Psoas muscle (tissue), 8 donors: ENCODE results near the gene TMEM184A. TPM values are rescaled to one million over a fixed set of nuclear protein-coding genes. Genes with fewer than 3 reads are reported as not detected.

ENCODE experiments used
- ATAC-seq, 4 donors: fragments of 200-7000 bp; cut with Tn5 transposase; one replicate each; pipeline ENCODE4 v1.9.1; 2020; ENCODE audit warnings: moderate library complexity in 3 of 4, mild to moderate bottlenecking in 2 of 4
- DNase-seq, 2 donors: peaks; one replicate each; pipeline ENCODE4 v3.0.0-alpha.2; 2020
- H3K27ac ChIP-seq: fragments of 200-600 bp; one replicate; pipeline ENCODE4 v1.8.0; 2022
- H3K27me3 ChIP-seq, 3 donors: fragments of 200-600 bp in 1 of 3; one replicate each; pipeline versions ENCODE4 v1.6.1 to v1.8.0; 2013 to 2022; ENCODE audit warnings: low read length in 2 of 3, mild to moderate bottlenecking in 2 of 3, moderate library complexity in 1 of 3; ENCODE audit not compliant: insufficient read depth in 3 of 3
- H3K36me3 ChIP-seq, 2 donors: fragments of 200-600 bp in 1 of 2; one replicate each; pipeline versions ENCODE4 v1.6.1 to v1.8.0; 2013 to 2022; ENCODE audit warnings: low read depth in 1 of 2, mild to moderate bottlenecking in 1 of 2, moderate library complexity in 1 of 2; ENCODE audit not compliant: insufficient read depth in 1 of 2
- H3K4me1 ChIP-seq: fragments of 200-600 bp; one replicate; pipeline ENCODE4 v1.8.0; 2022
- H3K4me3 ChIP-seq: fragments of 200-600 bp; one replicate; pipeline ENCODE4 v1.8.0; 2022; ENCODE audit warnings: mild to moderate bottlenecking
- H3K9me3 ChIP-seq: fragments of 200-600 bp; one replicate; pipeline ENCODE4 v1.8.0; 2022
- WGBS, 3 donors: extraction: QIAGEN DNeasy Blood & Tissue Kit; methylation state at CpG; one replicate each; pipeline versions ENCODE4 v1.1.6 to v1.1.7; 2013; 5-methylcytosine and 5-hydroxymethylcytosine counted together
- intact Hi-C, 2 donors: fragments of 100-400 bp; cut with DNase I; formaldehyde crosslinking; loops; one replicate each; pipeline versions ENCODE4 v1.11.0 to v1.14.2; 2022
- polyA plus RNA-seq, 3 donors: library from polyadenylated mRNA; stranded (reverse); fragments of 200-250 nt; gene quantifications; one replicate each; pipeline ENCODE4 v1.2.3, GENCODE V29; 2013
- total RNA-seq, 4 donors: library from RNA; stranded (reverse); fragmentation: NEBNext Ultra II Directional in 2 of 4; extraction: Animal tissue kit (Norgen Biotek cat#: 25700) in 2 of 4; gene quantifications; one replicate each; pipeline versions ENCODE4 v1.2.1 to v1.2.4, GENCODE V29; 2021 to 2023
- TF ChIP-seq, protein P1 (sequence below): fragments of 200-600 bp; IDR thresholded peaks from one replicate; pipeline ENCODE4 v1.8.0; 2022; ENCODE audit warnings: antibody characterized with exemption
- donor health status: healthy with polysubstance abuse.
- donor health status: DM: no; HTN: no; CAD: no; lungs with moderate emphysema.
- donor health status: Bipolar disorder and iron deficiency.
- donor health status: healthy.
- donor health status: DM: yes; HTN: yes; CAD: no.
- donor health status: DM: no; HTN: no; CAD: no.
- donor health status: DM: no; HTN: no; CAD: no.
- donor health status: DM: yes; HTN: yes; CAD: no.

TMEM184A gene
- total and polyA plus RNA-seq, 7 donors = 0.40 to 6.0 (median 2.8) TPM

DNA sequence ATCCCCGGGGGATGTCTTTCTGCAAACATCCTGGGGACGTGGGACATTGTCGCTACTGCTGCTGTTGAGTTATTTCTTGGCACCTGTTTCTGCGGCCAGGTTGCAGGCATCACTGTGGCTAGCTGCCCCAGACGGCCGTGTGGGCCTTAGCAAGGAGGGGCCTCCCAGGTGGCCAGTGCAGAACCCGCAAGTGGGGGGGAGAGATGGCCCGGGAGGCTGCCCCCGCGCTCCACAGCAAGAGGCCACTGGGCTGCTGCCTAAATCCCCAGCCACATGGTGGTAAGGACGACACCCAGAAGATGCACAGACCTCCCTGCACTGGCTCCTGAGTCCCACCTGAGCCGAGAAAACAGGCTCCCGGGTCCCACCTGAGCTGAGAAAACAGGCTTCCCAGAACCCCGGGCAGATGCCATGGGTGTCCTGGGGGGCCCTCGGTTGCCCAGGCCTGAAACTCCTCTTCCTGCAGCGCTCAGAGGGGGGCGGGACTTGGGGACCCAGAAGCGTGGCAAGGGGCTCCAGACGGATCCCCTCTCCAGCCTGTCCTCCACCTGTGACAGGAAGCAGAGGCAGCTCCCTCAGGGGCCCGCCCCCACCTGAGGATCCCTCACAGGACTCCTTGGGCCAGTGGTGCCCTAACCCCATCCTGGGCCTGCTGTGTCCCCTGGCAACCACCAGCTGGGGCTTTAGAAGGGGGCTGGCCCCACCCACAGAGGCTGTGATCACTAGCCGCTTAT lies 26.5 kb downstream of the TMEM184A start:
- TF ChIP-seq, protein P1, sequence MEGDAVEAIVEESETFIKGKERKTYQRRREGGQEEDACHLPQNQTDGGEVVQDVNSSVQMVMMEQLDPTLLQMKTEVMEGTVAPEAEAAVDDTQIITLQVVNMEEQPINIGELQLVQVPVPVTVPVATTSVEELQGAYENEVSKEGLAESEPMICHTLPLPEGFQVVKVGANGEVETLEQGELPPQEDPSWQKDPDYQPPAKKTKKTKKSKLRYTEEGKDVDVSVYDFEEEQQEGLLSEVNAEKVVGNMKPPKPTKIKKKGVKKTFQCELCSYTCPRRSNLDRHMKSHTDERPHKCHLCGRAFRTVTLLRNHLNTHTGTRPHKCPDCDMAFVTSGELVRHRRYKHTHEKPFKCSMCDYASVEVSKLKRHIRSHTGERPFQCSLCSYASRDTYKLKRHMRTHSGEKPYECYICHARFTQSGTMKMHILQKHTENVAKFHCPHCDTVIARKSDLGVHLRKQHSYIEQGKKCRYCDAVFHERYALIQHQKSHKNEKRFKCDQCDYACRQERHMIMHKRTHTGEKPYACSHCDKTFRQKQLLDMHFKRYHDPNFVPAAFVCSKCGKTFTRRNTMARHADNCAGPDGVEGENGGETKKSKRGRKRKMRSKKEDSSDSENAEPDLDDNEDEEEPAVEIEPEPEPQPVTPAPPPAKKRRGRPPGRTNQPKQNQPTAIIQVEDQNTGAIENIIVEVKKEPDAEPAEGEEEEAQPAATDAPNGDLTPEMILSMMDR = no peak

DNA sequence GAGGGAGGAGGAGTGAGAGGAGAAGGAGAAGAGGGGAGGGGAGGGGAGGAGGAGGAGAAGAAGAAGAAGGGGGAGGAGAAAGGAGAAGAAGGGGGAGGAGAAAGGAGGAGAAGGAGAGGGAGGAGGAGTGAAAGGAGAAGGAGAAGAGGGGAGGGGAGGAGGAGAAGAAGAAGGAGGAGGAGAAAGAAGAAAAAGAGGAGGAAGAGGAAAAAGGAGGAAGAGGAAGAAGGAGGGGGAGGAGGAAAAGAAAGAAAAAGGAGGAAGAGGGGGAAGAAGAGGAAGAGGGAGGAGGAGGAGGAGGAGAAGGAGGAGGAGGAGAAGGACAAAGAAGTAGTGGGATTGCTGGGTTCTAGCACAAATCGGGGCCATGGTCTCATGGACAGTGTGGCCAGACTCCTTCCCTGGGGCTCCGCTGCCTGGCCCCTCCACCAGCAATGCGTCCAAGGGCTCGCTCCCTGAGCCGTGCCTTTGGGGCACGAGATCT lies 29.7 kb downstream of the TMEM184A start:
- no peaks in the 10 kb centered on the region for H3K36me3 ChIP-seq
- H3K9me3 ChIP-seq = no peaks in the 10 kb centered on the region
- TF ChIP-seq, protein P1 = no peak
- no peak overlapping the region for H3K27ac ChIP-seq
- WGBS, 3 donors = 34 to 52% (median 49%) methylated on average over 5 to 6 of the region's 6 CpGs
- DNase-seq = no peak
- peaks cover 0 to 2% (median 0%) of the 10 kb centered on the region in 3 donors for H3K27me3 ChIP-seq
- no peak for ATAC-seq
- intact Hi-C loops = no loop called here
- H3K4me1 ChIP-seq = no peaks in the 10 kb centered on the region
- no peak overlapping the region for H3K4me3 ChIP-seq

More for the DNA sequence above, 26.5 kb downstream of the TMEM184A start:
- Histone ChIP-seq H3K27ac (no peak overlapping the region), H3K4me1 (peaks cover 16% of the 10 kb centered on the region), H3K27me3 (no peaks in the 10 kb centered on the region), H3K9me3 (no peaks in the 10 kb centered on the region), H3K4me3 (peak overlapping the region; percentile 78), H3K36me3 (no peaks in the 10 kb centered on the region)
- intact Hi-C loops = loop anchor here in 1 of 2 donors (5.0 kb wide), 1 partner anchor 38 kb away; no protein-coding TSS in a partner anchor
- ATAC-seq (no peak), DNase-seq (peak; percentile 28 to 64)
- WGBS, 3 donors = 67 to 74% (median 71%) methylated on average over 21 of the region's 21 CpGs

DNA sequence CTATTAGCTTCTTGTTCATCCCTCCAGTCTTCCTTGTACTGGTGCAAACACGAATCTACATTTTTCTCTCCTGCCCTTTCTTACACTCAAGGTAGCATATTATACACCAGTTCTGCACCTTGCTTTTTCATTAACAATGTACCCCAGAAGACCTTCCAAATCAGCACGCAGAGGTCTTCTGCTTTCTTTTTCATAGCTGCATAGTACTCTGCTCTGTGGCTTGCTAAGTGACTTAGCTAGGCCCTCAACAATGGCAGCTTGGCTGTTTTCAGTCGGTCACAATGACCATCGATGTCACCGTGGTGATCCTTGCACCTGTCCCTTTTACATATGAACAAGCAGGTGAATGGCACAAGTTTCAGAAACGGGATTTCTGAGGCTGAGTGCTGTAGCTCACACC lies 30.6 kb downstream of the TMEM184A start:
- H3K27ac ChIP-seq = no peak overlapping the region
- H3K27me3 ChIP-seq = peaks cover 0 to 2% (median 0%) of the 10 kb centered on the region in 3 donors
- DNase-seq = no peak
- H3K36me3 ChIP-seq = no peaks in the 10 kb centered on the region
- 89 to 92% (median 89%) methylated on average over 6 of the region's 6 CpGs for WGBS, 3 donors
- TF ChIP-seq, protein P1 = no peak
- H3K4me3 ChIP-seq = no peak overlapping the region
- H3K4me1 ChIP-seq = no peaks in the 10 kb centered on the region
- ATAC-seq = no peak
- intact Hi-C loops = no loop called here
- H3K9me3 ChIP-seq = no peaks in the 10 kb centered on the region

DNA sequence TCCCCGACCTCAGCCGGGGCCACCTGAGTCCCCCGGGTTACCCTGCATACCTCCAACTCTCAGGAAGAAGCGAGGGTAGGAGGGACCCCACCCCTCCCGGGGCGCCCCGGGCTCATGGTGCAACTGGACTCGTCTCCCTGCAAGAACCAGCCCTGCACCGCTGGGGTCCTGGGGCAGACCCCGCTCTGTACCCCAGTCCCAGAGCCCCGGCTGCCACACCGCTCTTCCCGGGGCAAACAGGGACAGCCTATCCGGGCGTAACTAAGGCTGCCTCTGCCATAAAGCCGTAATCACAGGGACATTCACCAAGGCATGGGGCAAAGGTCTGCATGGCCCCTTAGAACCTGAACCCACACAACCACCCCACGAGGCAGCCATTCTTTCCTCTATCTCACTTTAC lies 32.2 kb downstream of the TMEM184A start:
- intact Hi-C loops = no loop called here
- Histone ChIP-seq H3K4me1 (no peaks in the 10 kb centered on the region), H3K4me3 (no peak overlapping the region), H3K27ac (no peak overlapping the region), H3K9me3 (peaks cover 5% of the 10 kb centered on the region), H3K36me3 (no peaks in the 10 kb centered on the region), H3K27me3 (peaks cover 0 to 2% (median 0%) of the 10 kb centered on the region in 3 donors)
- DNase-seq (peak in 1 of 2 donors; percentile 46), ATAC-seq (no peak)
- TF ChIP-seq, protein P1 = no peak
- WGBS, 3 donors = 65 to 77% (median 68%) methylated on average over 16 to 17 of the region's 17 CpGs
